Chondrocyte (in vitro differentiated cells): Measurements from ENCODE around the gene DGKB. TPM values are rescaled to one million over a fixed set of nuclear protein-coding genes. Genes with fewer than 3 reads are reported as not detected.

Source experiments
- DNase-seq: peaks from one replicate; pipeline ENCODE4 v3.0.0; 2021; ENCODE audit warnings: mixed read lengths, low spot score
- H3K27ac Mint-ChIP-seq: one replicate; pipeline ENCODE4 v1.8.0; 2021; ENCODE audit warnings: mild to moderate bottlenecking, moderate library complexity, mixed read lengths; ENCODE audit not compliant: unreplicated experiment
- H3K27me3 Mint-ChIP-seq: 2 replicates; pipeline ENCODE4 v1.8.0; 2021; ENCODE audit warnings: low read depth, mixed read lengths
- H3K36me3 Mint-ChIP-seq: 2 replicates; pipeline ENCODE4 v1.8.0; 2021; ENCODE audit warnings: low read depth, mixed read lengths
- H3K4me1 Mint-ChIP-seq: 2 replicates; pipeline ENCODE4 v1.8.0; 2021; ENCODE audit warnings: low read depth, mild to moderate bottlenecking, mixed read lengths
- H3K4me3 Mint-ChIP-seq: one replicate; pipeline ENCODE4 v1.8.0; 2021; ENCODE audit warnings: mild to moderate bottlenecking, moderate library complexity, mixed read lengths; ENCODE audit not compliant: unreplicated experiment
- H3K9me3 Mint-ChIP-seq: 2 replicates; pipeline ENCODE4 v1.8.0; 2021; ENCODE audit warnings: low read depth, mixed read lengths
- CTCF ChIP-seq: fragments of 200-600 bp; sonication (generic); IDR thresholded peaks from 2 replicates; pipeline ENCODE4 v1.5.0; 2021; ENCODE audit warnings: antibody characterized with exemption, mild to moderate bottlenecking, moderate library complexity
- total RNA-seq: library from RNA; stranded (reverse); gene quantifications from 3 replicates; pipeline ENCODE4 v1.2.1, GENCODE V29; 2021

DGKB gene
- total RNA-seq, 1 donor from 2014 or later: 0.60 TPM

DNA sequence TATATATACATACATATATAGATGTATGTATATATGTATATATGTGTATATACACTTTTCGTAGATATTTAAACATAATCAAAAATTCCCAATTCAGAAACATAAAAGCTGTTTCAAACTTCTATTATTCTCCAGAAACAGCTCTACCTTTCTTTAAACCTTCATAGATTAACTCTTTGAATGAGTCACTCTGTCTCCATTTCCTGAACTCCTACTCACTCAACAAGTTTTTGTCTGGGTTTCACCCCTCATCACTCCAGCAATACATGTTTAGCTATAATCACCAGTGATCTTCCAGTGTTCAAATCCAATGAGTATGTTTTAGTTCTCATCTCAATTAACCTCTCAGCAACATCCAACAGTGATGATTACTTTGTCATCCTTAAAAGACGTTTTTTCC is 9.6 kb downstream of the DGKB start:
- Mint-ChIP-seq H3K27ac (no peak overlapping the region), H3K4me1 (peaks cover 6% of the 10 kb centered on the region), H3K4me3 (no peak overlapping the region), H3K36me3 (no peaks in the 10 kb centered on the region), H3K27me3 (no peaks in the 10 kb centered on the region), H3K9me3 (no peaks in the 10 kb centered on the region)
- TF ChIP-seq CTCF: no peak
- no peak for DNase-seq

GRCh38 chr7:14891289-14891688 is 11.3 kb downstream of the DGKB start:
- no peaks in the 10 kb centered on the region for H3K9me3 Mint-ChIP-seq
- no peak for TF ChIP-seq CTCF
- no peaks in the 10 kb centered on the region for H3K27me3 Mint-ChIP-seq
- H3K4me1 Mint-ChIP-seq: peaks cover 6% of the 10 kb centered on the region
- H3K27ac Mint-ChIP-seq: no peak overlapping the region
- H3K36me3 Mint-ChIP-seq: no peaks in the 10 kb centered on the region
- H3K4me3 Mint-ChIP-seq: no peak overlapping the region
- DNase-seq: no peak

GRCh38 chr7:14888962-14889361 is 13.6 kb downstream of the DGKB start:
- Mint-ChIP-seq H3K4me3 (no peak overlapping the region), H3K27me3 (no peaks in the 10 kb centered on the region), H3K36me3 (no peaks in the 10 kb centered on the region), H3K9me3 (no peaks in the 10 kb centered on the region), H3K4me1 (peaks cover 6% of the 10 kb centered on the region), H3K27ac (no peak overlapping the region)
- TF ChIP-seq CTCF: no peak
- DNase-seq: no peak

DNA sequence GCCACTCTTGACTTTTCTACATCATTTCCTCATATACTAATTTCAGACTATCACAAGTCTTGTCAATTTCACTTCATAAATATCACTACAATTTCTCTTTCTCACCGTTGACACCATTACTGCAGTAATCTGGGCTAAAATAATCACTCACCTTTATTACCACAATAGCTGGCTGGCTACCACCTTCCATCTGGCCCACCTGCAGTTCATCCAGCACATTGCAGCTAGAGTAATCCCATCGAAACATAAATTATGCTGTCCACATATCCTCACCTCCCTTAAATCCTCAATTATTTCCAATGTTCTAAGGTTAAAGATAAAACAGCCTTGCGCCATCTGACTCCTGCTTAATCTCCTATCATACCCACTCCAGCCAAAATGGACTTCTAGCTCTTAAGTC is 16.0 kb downstream of the DGKB start:
- TF ChIP-seq CTCF: no peak
- no peaks in the 10 kb centered on the region for H3K9me3 Mint-ChIP-seq
- H3K4me1 Mint-ChIP-seq: no peaks in the 10 kb centered on the region
- DNase-seq: no peak
- no peaks in the 10 kb centered on the region for H3K36me3 Mint-ChIP-seq
- H3K27me3 Mint-ChIP-seq: no peaks in the 10 kb centered on the region
- no peak overlapping the region for H3K27ac Mint-ChIP-seq
- no peak overlapping the region for H3K4me3 Mint-ChIP-seq

DNA sequence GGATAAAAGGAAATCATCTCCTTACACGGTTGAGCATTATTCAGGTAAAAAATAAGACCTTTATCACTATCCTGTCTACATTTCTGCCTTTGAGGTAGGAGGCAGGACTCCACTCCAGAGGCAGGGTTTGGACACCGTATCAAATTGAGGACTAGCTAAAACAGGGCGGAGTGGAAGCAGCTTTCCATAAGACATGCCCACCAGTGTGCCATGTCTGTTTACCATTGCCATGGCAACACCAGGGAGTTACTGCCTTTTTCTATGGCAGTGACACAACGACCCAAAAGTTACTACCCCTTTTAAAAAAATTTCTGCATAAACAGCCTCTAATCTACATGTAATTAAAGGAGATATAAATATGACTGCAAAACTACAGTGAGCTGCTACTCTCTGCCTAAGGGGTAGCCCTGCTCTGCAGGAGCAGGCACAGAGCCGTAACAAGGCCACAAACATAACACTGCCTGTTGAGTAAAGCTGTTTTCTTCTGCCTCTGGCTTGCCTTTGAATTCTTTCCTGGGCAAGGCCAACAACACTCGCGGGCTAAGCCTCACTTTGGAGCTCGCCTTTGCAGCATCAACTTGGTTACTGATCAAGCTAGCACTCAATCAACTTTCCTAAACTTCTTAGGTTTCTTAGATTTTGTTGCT is 26.5 kb downstream of the DGKB start:
- Mint-ChIP-seq H3K9me3 (no peaks in the 10 kb centered on the region), H3K27me3 (no peaks in the 10 kb centered on the region), H3K4me1 (peaks cover 8% of the 10 kb centered on the region), H3K27ac (no peak overlapping the region), H3K36me3 (no peaks in the 10 kb centered on the region), H3K4me3 (no peak overlapping the region)
- DNase-seq: no peak
- no peak for TF ChIP-seq CTCF
